GM10266 (cell line): ENCODE data around the gene RNASE12.

Experiments
- DNase-seq: peaks from one replicate; pipeline ENCODE4 v3.0.0; 2012; ENCODE audit errors: extremely low spot score
- TF ChIP-seq, protein P1 (sequence below): IDR thresholded peaks from 2 replicates; pipeline ENCODE4 v1.5.1; 2012; ENCODE audit warnings: mild to moderate bottlenecking, low read depth; ENCODE audit not compliant: control insufficient read depth, insufficient read depth; ENCODE audit errors: missing control alignments

RNASE12 gene

DNA sequence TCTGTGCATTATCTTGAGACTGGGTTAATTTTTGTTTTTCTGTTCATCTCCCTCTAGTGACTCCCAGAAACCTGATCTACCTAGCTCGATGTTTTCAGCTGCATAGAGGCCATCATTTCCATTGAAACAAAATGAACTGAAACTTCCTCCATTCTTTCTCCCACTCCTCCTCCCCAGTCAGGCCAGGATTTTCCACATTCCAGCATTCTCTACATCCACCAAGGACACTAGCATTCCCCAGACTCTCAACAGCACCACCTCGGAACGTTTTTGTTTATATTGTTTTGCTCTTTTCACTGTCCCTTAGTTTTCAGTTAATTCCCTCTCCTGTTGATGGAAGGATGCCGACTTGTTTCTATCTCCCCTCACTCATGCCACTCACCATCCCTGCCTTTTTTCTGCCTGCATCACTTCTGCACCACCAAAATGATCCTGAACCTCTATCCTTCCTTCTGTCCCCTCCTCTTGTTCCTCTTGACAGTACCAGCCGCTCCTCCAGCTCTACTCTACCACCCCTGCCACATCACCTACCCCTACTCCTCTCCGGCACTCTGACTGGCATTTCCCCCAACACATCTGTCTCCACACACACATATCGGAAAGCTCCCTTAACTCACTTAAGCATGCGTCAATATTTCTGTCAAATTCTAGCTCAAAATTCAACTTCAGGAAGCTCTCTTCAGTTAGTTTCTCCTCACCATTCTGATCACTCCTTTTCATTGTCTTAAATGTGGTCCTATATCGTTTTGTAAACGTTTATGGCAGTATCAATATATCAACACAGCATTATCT lies 37.1 kb upstream of the RNASE12 start:
- TF ChIP-seq, protein P1, sequence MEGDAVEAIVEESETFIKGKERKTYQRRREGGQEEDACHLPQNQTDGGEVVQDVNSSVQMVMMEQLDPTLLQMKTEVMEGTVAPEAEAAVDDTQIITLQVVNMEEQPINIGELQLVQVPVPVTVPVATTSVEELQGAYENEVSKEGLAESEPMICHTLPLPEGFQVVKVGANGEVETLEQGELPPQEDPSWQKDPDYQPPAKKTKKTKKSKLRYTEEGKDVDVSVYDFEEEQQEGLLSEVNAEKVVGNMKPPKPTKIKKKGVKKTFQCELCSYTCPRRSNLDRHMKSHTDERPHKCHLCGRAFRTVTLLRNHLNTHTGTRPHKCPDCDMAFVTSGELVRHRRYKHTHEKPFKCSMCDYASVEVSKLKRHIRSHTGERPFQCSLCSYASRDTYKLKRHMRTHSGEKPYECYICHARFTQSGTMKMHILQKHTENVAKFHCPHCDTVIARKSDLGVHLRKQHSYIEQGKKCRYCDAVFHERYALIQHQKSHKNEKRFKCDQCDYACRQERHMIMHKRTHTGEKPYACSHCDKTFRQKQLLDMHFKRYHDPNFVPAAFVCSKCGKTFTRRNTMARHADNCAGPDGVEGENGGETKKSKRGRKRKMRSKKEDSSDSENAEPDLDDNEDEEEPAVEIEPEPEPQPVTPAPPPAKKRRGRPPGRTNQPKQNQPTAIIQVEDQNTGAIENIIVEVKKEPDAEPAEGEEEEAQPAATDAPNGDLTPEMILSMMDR = no peak
- DNase-seq = no peak

DNA sequence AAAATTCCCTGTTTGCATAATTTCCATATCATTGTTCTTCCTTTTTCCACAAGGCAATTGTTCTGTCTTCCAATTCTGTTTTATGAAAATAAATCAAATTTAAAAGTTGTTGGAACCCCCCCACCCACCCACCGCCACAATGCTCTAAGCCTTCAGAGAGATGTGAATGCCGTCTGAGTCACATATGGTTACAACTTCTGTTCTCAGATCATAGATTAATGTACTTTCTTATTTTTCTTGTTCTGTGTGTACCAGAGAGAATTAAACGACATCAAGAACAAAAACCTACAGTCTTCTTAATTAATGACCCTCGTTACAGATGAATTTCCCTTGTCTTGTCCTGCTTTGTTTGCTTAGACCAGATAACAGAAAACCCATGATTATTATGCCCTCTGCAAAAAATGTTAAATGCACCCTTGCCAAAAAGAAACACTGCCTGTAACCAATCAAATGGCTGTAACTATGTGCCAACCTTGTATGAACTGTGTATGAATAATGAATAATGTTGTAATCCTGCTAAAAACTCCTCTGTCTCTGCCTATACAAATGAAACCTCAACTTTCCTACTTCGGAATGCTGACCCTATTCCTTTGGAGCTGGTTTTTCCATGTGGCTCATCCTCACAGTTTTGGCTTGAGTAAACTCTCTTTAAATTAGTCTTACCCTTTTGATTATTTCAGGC lies 36.3 kb upstream of the RNASE12 start:
- TF ChIP-seq, protein P1 = no peak
- DNase-seq = no peak

DNA sequence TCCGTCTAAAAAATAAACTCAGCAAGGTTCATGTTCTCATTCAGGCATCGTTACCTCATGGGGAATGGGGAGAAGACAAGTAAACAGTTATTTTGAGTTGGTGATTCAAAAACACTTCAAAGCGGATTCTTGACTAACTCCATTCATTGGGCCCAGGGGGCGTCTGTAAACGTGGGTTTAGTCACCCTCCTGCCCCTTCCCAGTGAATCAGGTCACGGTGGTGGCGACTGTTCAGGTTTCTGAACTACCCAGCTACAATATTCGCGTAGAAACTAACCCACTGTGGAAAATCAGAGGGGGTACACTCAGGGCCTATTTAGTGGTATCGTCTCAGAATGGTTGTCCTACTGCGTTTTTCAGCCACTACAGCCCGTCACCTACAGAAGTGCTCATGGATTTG lies 35.1 kb upstream of the RNASE12 start:
- no peak for DNase-seq

DNA sequence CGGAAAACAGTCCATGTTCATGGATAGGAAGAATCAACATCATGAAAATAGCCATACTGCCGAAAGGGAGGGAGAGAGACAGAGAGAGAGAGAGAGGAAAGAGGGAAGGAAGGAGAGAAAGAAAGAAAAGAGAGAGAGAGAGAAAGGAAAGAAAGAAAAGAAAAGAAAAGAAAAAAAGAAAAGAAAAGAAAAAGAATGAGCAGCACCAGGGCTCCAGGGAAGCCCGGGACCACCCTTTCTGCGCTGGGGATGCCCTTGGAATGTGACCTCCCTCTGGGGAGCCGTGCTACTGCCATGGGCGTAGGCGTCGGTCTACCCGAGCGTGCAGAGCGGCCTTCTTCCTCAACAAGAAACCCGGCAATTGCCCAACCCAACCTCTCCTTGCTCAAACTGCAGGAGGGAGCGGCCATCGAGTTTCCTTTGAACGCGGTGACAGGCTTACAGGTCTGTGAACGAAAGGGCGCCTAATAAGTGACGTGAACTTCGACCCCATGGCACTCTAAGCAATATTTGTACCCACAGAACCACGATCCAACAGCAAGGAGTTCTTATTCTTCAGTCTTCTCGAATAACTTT lies 33.4 kb upstream of the RNASE12 start:
- TF ChIP-seq, protein P1 = no peak
- no peak for DNase-seq

More for the DNA sequence above, 35.1 kb upstream of the RNASE12 start:
- TF ChIP-seq, protein P1 = no peak

DNA sequence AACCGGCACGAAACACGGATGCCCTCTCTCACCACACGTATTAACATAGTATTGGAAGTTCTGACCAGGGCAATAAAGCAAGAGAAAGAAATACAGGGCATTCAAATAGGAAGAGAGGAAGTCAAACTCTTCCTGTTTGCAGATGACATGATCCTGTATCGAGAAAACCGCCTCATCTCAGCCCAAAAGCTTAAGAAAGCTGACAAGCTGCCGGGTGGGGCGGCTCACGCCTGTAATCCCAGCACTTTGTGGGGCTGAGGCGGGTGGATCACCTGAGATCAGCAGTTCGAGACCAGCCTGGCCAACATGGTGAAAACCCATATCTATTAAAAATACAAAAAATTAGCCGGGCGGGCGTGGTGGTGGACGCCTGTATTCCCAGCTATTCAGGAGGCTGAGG lies 32.6 kb upstream of the RNASE12 start:
- TF ChIP-seq, protein P1 = no peak
- no peak for DNase-seq

DNA sequence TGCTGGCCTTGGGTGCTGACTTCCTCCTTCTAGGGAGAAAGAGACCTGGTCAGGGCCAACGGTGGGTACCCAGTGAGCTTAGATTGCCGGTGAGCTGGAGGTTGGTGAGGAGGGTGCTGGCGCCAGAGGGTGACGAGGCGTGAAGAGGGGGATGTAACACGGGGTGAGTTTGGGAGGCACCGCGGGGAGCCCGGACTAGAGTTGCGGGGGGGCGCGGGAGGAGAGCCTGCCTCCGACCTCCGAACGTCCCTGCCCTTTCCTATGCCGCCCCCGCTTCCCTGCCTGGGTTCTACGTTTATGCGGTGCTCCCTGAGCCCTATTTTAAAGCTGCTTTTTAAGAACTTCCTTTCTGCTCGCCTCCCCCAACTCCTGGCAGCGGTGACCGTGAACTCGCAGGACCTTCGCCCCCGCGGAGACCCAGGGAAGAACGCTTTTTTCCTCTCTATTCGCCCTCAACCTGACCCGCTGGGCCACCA lies 31.7 kb upstream of the RNASE12 start:
- TF ChIP-seq, protein P1 = no peak
- DNase-seq = no peak
